Measurements from ENCODE around the gene RAB4A.
"Not testable (repeated sequence)": the region's sequence is repeated elsewhere in the genome, so short reads cannot be mapped to it uniquely, and the experiment has no call there.

- not testable (repeated sequence) for TF ChIP-seq CTCF (IDR thresholded peaks at IDR 0.05; ENCODE audit: low read depth, low read length); EZH2phosphoT487 (IDR thresholded peaks at IDR 0.05; ENCODE audit: low read depth)
These were observed 56.9 kb downstream of the RAB4A start for GRCh38 chr1:229327765-229328164.
